ENCODE measurements around the gene ACR. TPM values are rescaled to one million over a fixed set of nuclear protein-coding genes. Genes with fewer than 3 reads are reported as not detected.
"Not testable (repeated sequence)": the region's sequence is repeated elsewhere in the genome, so short reads cannot be mapped to it uniquely, and the experiment has no call there.

The ACR gene
- total and polyA plus RNA-seq, 2 of the 8 experiments (the other 6 are each of a cell fraction or from before 2014, with no cell fraction given): 0.56 TPM; not detected in 1

GRCh38 chr22:50756949-50757491 is 19.0 kb downstream of the ACR start:
- not testable (repeated sequence) for H2BK5ac ChIP-seq (ENCODE audit: low read depth, low read length); H3K27ac ChIP-seq (ENCODE audit: low read depth, low read length); H3K36me3 ChIP-seq (ENCODE audit: control insufficient read depth in 2 of 4, insufficient read depth in 4 of 4, low read length in 3 of 4); H2BK20ac ChIP-seq (ENCODE audit: low read length); H2BK15ac ChIP-seq (ENCODE audit: low read length); H3K9me3 ChIP-seq (ENCODE audit: insufficient read depth in 2 of 2, low read depth in 1 of 2, low read length in 1 of 2); H4K5ac ChIP-seq (ENCODE audit: insufficient read length, low read depth, low read length); H3K4me1 ChIP-seq (replicated peaks in 1 of 4; ENCODE audit: control insufficient read depth in 3 of 4, insufficient read depth in 4 of 4, low read length in 3 of 4); H4K20me1 ChIP-seq (replicated peaks in 1 of 2; ENCODE audit: control insufficient read depth in 1 of 2, insufficient read depth in 2 of 2, low read length in 2 of 2); H3K14ac ChIP-seq (ENCODE audit: insufficient read length); H2BK12ac ChIP-seq (ENCODE audit: low read depth, low read length); H2AK5ac ChIP-seq (ENCODE audit: low read depth, low read length); H2BK120ac ChIP-seq (replicated peaks; ENCODE audit: low read depth, low read length); H4K8ac ChIP-seq (ENCODE audit: extremely low read depth, insufficient read depth, low read length); H3K79me1 ChIP-seq (ENCODE audit: low read depth, low read length); H4K91ac ChIP-seq (replicated peaks; ENCODE audit: insufficient read length, low read length); H3K23ac ChIP-seq (ENCODE audit: insufficient read length); H3K56ac ChIP-seq (replicated peaks; ENCODE audit: insufficient read length, low read depth, low read length); H3K23me2 ChIP-seq (ENCODE audit: low read depth, low read length); FAIRE-seq; H3K79me2 ChIP-seq (ENCODE audit: control insufficient read depth in 1 of 2, insufficient read depth in 2 of 2, low read length in 2 of 2); H3K4ac ChIP-seq (replicated peaks; ENCODE audit: insufficient read length, low read depth, low read length)
- peak overlapping the region; percentile 21 to 58 (median 36); a peak in 7 of 8 replicates for H3K4me3 ChIP-seq (ENCODE audit: extremely low read depth in 1 of 4, insufficient read depth in 2 of 4, low read depth in 3 of 4, low read length in 4 of 4)
- 0 out of 2 replicates have a peak overlapping the region, but pooled peaks have one; percentile 66 for H2AFZ ChIP-seq (ENCODE audit: low read length)
- DNase-seq (ENCODE audit: low read depth in 1 of 2, low spot score in 2 of 2): peak in 1 of 2 experiments; percentile 74
- H3K4me2 ChIP-seq (ENCODE audit: insufficient read depth in 1 of 2, low read depth in 2 of 2, low read length in 2 of 2): peak overlapping the region; percentile 55 to 65
- POLR2A ChIA-PET (ENCODE audit: partially characterized antibody): interaction anchor here (0.6 kb wide), 1 partner anchor 1766 kb away, joined by 3 read pairs; no protein-coding TSS in a partner anchor
- TF ChIP-seq CTCF (IDR thresholded peaks at IDR 0.05; ENCODE audit: control extremely low read depth in 1 of 3, insufficient read depth in 1 of 3, low read depth in 1 of 3, low read length in 3 of 3): peak in 1 of 3 experiments; percentile 10; a peak in 1 of 4 replicates
- 0 out of 7 replicates have a peak overlapping the region, but pooled peaks of 1 of the 4 experiments have one; percentile 37 for H3K9ac ChIP-seq (replicated peaks in 1 of 4; ENCODE audit: extremely low read depth in 1 of 4, low read depth in 3 of 4, low read length in 3 of 4)
- H3K27me3 ChIP-seq (replicated peaks in 1 of 4; ENCODE audit: control insufficient read depth in 3 of 4, extremely low read depth in 1 of 4, insufficient read depth in 3 of 4, low read length in 3 of 4): peaks cover 11 to 31% (median 25%) of the 10 kb centered on the region in 4 experiments
- CTCF ChIA-PET (ENCODE audit: partially characterized antibody): interaction anchor here (1.2 kb wide), 1 partner anchor 31 kb away, joined by 4 read pairs; no protein-coding TSS in a partner anchor
- 5% methylated on average over 24 of the region's 24 CpGs; no CpG with 5 or more reads in 1 of the 2 experiments for WGBS, 2 experiments (ENCODE audit: extremely low coverage in 1 of 2, insufficient coverage in 1 of 2, insufficient read length in 1 of 2, insufficient replicate concordance in 2 of 2, low coverage in 1 of 2, low lambda C conversion rate in 2 of 2, missing lambda C conversion rate in 1 of 2)
- peak overlapping the region; percentile 75 for H3K18ac ChIP-seq (ENCODE audit: extremely low read depth, low read length)

Data from H1 (cell line).